MM.1S (cell line): ENCODE data around the gene AP1M1.

Experiments
- DNase-seq: peaks from one replicate; pipeline ENCODE4 v3.0.0-alpha.2; 2015
- H2AFZ ChIP-seq: fragments of 300-600 bp; sonication (generic); 2 replicates; pipeline ENCODE4 v1.6.0; 2016; ENCODE audit warnings: antibody characterized with exemption, low read length
- H3F3A ChIP-seq: fragments of 300-600 bp; sonication (generic); 2 replicates; pipeline ENCODE4 v1.6.1; 2016; ENCODE audit warnings: mild to moderate bottlenecking, antibody characterized with exemption, low read length, moderate library complexity, mixed read lengths; ENCODE audit not compliant: insufficient read depth
- H3K27ac ChIP-seq: fragments of 300-600 bp; sonication (generic); 2 replicates; pipeline ENCODE4 v1.5.1; 2016; ENCODE audit warnings: mild to moderate bottlenecking, low read length
- H3K27me3 ChIP-seq: fragments of 300-600 bp; sonication (generic); replicated peaks from 2 replicates; pipeline ENCODE4 v1.6.0; 2016; ENCODE audit warnings: low read length; ENCODE audit not compliant: insufficient read depth
- H3K36me3 ChIP-seq: fragments of 300-600 bp; sonication (generic); replicated peaks from 2 replicates; pipeline ENCODE4 v1.6.1; 2016; ENCODE audit warnings: mild to moderate bottlenecking, low read length, mixed read lengths; ENCODE audit not compliant: insufficient read depth
- H3K4me1 ChIP-seq: fragments of 300-600 bp; sonication (generic); 2 replicates; pipeline ENCODE4 v1.6.1; 2016; ENCODE audit warnings: low read length, mixed read lengths
- H3K4me2 ChIP-seq: fragments of 300-600 bp; sonication (generic); 2 replicates; pipeline ENCODE4 v1.6.0; 2016; ENCODE audit warnings: low read depth, low read length
- H3K4me3 ChIP-seq: fragments of 300-600 bp; sonication (generic); 2 replicates; pipeline ENCODE4 v1.5.1; 2016; ENCODE audit warnings: low read length, mixed read lengths
- H3K79me2 ChIP-seq: fragments of 300-600 bp; sonication (generic); 2 replicates; pipeline ENCODE4 v1.6.1; 2016; ENCODE audit warnings: mixed run types, low read length, mixed read lengths
- H3K9ac ChIP-seq: fragments of 300-600 bp; sonication (generic); 2 replicates; pipeline ENCODE4 v1.6.1; 2016; ENCODE audit warnings: low read length, mixed read lengths
- H3K9me2 ChIP-seq: fragments of 300-600 bp; sonication (generic); replicated peaks from 2 replicates; pipeline ENCODE4 v1.6.1; 2016; ENCODE audit warnings: mild to moderate bottlenecking, low read length, mixed read lengths; ENCODE audit not compliant: insufficient read depth
- H3K9me3 ChIP-seq: fragments of 300-600 bp; sonication (generic); replicated peaks from 2 replicates; pipeline ENCODE4 v1.6.1; 2016; ENCODE audit warnings: mild to moderate bottlenecking, low read length, mixed read lengths; ENCODE audit not compliant: insufficient read depth
- H4K20me1 ChIP-seq: fragments of 300-600 bp; sonication (generic); 2 replicates; pipeline ENCODE4 v1.6.1; 2016; ENCODE audit warnings: mild to moderate bottlenecking, low read length, moderate library complexity, mixed read lengths; ENCODE audit not compliant: insufficient read depth
- CTCF ChIP-seq: fragments of 300-600 bp; sonication (generic); IDR thresholded peaks from 2 replicates; pipeline ENCODE4 v1.5.1; 2016; ENCODE audit warnings: antibody characterized with exemption, low read length, mixed read lengths
- EZH2 ChIP-seq: fragments of 300-600 bp; sonication (generic); optimal IDR thresholded peaks from 2 replicates; pipeline ENCODE3; 2017; ENCODE audit warnings: low read depth, mild to moderate bottlenecking, antibody characterized with exemption, low read length, mixed read lengths
- EZH2phosphoT487 ChIP-seq: fragments of 300-600 bp; sonication (generic); IDR thresholded peaks from 2 replicates; pipeline ENCODE4 v1.6.1; 2018; ENCODE audit warnings: antibody characterized with exemption, low read length

The AP1M1 gene

GRCh38 chr19:16285769-16286498, 88.2 kb downstream of the AP1M1 start:
- H3K4me3 ChIP-seq = no peak overlapping the region

GRCh38 chr19:16288544-16288943, 90.8 kb downstream of the AP1M1 start:
- Histone ChIP-seq H3K9ac (no peak overlapping the region), H3K27me3 (peaks cover 40% of the 10 kb centered on the region), H4K20me1 (no peaks in the 10 kb centered on the region), H3K79me2 (no peaks in the 10 kb centered on the region), H2AFZ (no peak overlapping the region), H3K4me3 (no peak overlapping the region), H3K4me2 (no peak overlapping the region), H3K27ac (no peak overlapping the region), H3K9me3 (no peaks in the 10 kb centered on the region), H3K9me2 (no peaks in the 10 kb centered on the region), H3F3A (no peaks in the 10 kb centered on the region), H3K36me3 (no peaks in the 10 kb centered on the region), H3K4me1 (no peaks in the 10 kb centered on the region)
- TF ChIP-seq EZH2 (no peak), EZH2phosphoT487 (no peak), CTCF (no peak)
- no peak for DNase-seq

More at GRCh38 chr19:16285769-16286498, 88.2 kb downstream of the AP1M1 start:
- no peak overlapping the region for H3K4me2 ChIP-seq
- H3K36me3 ChIP-seq = no peaks in the 10 kb centered on the region
- no peak for TF ChIP-seq EZH2phosphoT487
- TF ChIP-seq EZH2 = no peak
- no peak for TF ChIP-seq CTCF
- no peaks in the 10 kb centered on the region for H3K9me3 ChIP-seq
- H3K27me3 ChIP-seq = peaks cover 31% of the 10 kb centered on the region
- no peaks in the 10 kb centered on the region for H3F3A ChIP-seq
- no peaks in the 10 kb centered on the region for H4K20me1 ChIP-seq
- H3K79me2 ChIP-seq = no peaks in the 10 kb centered on the region
- no peak overlapping the region for H3K9ac ChIP-seq
- no peak overlapping the region for H2AFZ ChIP-seq
- no peak overlapping the region for H3K27ac ChIP-seq
- H3K4me1 ChIP-seq = no peaks in the 10 kb centered on the region
- no peaks in the 10 kb centered on the region for H3K9me2 ChIP-seq
- DNase-seq = no peak

- no peak for DNase-seq
- Histone ChIP-seq H3F3A (no peaks in the 10 kb centered on the region), H3K9me3 (no peaks in the 10 kb centered on the region), H3K27me3 (peaks cover 39% of the 10 kb centered on the region), H4K20me1 (no peaks in the 10 kb centered on the region), H3K4me2 (no peak overlapping the region), H3K79me2 (no peaks in the 10 kb centered on the region), H3K9me2 (no peaks in the 10 kb centered on the region), H3K27ac (no peak overlapping the region), H3K4me3 (no peak overlapping the region), H3K4me1 (no peaks in the 10 kb centered on the region), H2AFZ (no peak overlapping the region), H3K36me3 (no peaks in the 10 kb centered on the region), H3K9ac (no peak overlapping the region)
- no peak for TF ChIP-seq EZH2phosphoT487
- TF ChIP-seq CTCF = no peak
- no peak for TF ChIP-seq EZH2
Measured at GRCh38 chr19:16289594-16289993, 91.9 kb downstream of the AP1M1 start.
